ENCODE data around the gene CETP. TPM values are rescaled to one million over a fixed set of nuclear protein-coding genes. Genes with fewer than 3 reads are reported as not detected.

The CETP gene
- total and polyA plus RNA-seq, 9 of the 15 experiments (the other 6 are each of a cell fraction or from before 2014, with no cell fraction given) = 0.07 to 0.11 TPM; not detected in 7

- TF ChIP-seq ZNF347 (CRISPR knock-in tag; IDR thresholded peaks at IDR 0.05; ENCODE audit: low read depth) = no peak
- no peak for TF ChIP-seq ZNF77 (CRISPR knock-in tag; IDR thresholded peaks at IDR 0.05)
- TF ChIP-seq SUPT5H (IDR thresholded peaks at IDR 0.05) = peak; percentile 28; the same call in 1 of the 2 replicates
- TF ChIP-seq, protein P1, sequence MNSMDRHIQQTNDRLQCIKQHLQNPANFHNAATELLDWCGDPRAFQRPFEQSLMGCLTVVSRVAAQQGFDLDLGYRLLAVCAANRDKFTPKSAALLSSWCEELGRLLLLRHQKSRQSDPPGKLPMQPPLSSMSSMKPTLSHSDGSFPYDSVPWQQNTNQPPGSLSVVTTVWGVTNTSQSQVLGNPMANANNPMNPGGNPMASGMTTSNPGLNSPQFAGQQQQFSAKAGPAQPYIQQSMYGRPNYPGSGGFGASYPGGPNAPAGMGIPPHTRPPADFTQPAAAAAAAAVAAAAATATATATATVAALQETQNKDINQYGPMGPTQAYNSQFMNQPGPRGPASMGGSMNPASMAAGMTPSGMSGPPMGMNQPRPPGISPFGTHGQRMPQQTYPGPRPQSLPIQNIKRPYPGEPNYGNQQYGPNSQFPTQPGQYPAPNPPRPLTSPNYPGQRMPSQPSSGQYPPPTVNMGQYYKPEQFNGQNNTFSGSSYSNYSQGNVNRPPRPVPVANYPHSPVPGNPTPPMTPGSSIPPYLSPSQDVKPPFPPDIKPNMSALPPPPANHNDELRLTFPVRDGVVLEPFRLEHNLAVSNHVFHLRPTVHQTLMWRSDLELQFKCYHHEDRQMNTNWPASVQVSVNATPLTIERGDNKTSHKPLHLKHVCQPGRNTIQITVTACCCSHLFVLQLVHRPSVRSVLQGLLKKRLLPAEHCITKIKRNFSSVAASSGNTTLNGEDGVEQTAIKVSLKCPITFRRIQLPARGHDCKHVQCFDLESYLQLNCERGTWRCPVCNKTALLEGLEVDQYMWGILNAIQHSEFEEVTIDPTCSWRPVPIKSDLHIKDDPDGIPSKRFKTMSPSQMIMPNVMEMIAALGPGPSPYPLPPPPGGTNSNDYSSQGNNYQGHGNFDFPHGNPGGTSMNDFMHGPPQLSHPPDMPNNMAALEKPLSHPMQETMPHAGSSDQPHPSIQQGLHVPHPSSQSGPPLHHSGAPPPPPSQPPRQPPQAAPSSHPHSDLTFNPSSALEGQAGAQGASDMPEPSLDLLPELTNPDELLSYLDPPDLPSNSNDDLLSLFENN (IDR thresholded peaks at IDR 0.05; ENCODE audit: low read depth in 2 of 2, low read length in 2 of 2) = peak in 1 of 2 experiments; percentile 68; a peak in 1 of 4 replicates
- no peak for TF ChIP-seq RUNX1 (IDR thresholded peaks at IDR 0.05; ENCODE audit: low read depth)
- TF ChIP-seq ZNF224 (CRISPR knock-in tag; IDR thresholded peaks at IDR 0.05) = no peak
- TF ChIP-seq, protein P2, sequence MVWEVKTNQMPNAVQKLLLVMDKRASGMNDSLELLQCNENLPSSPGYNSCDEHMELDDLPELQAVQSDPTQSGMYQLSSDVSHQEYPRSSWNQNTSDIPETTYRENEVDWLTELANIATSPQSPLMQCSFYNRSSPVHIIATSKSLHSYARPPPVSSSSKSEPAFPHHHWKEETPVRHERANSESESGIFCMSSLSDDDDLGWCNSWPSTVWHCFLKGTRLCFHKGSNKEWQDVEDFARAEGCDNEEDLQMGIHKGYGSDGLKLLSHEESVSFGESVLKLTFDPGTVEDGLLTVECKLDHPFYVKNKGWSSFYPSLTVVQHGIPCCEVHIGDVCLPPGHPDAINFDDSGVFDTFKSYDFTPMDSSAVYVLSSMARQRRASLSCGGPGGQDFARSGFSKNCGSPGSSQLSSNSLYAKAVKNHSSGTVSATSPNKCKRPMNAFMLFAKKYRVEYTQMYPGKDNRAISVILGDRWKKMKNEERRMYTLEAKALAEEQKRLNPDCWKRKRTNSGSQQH (CRISPR knock-in tag; IDR thresholded peaks at IDR 0.05) = no peak
Measured at GRCh38 chr16:56941092-56941491, 20.7 kb upstream of the CETP start (continued).

Data from K562 (cell line).